ENCODE measurements around the gene RPS8. TPM values are rescaled to one million over a fixed set of nuclear protein-coding genes. Genes with fewer than 3 reads are reported as not detected.

Gene RPS8
- total RNA-seq, 2 experiments from 2014 or later, result 3,394 to 3,436 TPM

DNA sequence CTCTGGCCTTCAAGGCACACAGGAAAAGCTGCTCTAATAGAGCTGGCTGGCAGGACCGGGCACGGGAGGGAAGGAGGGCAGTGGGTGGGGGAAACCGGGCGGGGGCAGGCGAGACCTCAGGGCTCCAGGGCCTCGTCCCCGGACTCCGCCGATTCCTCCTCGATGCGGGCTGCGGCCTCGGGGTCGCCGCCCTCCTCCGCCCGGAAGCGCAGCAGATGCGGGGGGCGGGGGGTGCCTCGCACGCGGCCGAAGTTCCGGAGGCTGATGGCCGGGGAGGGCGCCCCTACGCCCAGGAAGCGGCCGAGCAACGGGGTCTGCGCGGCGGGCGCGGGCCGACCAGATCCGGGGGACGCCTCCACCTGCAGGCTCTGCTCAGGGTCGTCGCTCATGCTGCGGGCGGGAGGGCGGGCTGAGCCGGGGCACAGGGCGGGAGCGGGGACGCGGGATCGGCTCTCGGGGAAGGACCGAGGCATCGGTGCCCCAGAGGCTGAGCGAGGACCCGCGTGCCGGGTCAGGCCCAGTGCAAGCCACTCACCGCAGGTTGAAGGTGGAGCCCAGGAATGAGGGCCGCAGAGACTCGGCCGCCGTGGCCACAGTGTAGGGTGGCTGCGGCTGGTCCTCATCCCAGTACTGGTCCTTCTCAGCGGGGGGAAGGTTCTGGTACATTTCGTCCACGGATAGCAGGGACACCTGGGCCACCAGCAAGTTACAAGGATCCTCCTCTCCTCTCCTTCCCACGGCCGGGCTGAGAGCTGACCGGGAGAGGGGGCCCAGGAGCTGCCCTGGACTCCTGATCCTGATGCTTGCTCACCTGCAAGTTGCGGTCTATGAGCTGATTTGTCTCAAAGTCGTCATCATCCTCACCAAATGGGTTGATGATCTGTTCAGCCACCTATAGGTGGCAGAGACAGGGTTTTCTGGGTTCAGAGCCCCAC, 9.0 kb downstream of the RPS8 start:
- peaks cover 31% of the 10 kb centered on the region for H3K4me1 Mint-ChIP-seq (ENCODE audit: low read depth)
- DNase-seq (peak in 5 of 14 experiments; percentile 12 to 66 (median 53)), ATAC-seq (ENCODE audit: poor library complexity) (peak; percentile 43)
- peak overlapping the region; percentile 53 for H3K27ac Mint-ChIP-seq
- CTCF ChIA-PET, result interaction anchor here (0.6 to 3.6 kb wide), 9 partner anchors 9 to 227 kb away, joined by 3 to 20 read pairs (median 5); partner anchors contain the start of genes EIF2B3, HECTD3, PLK3 and RNU5D-1
- H3K9me3 Mint-ChIP-seq, result no peaks in the 10 kb centered on the region
- H3K27ac ChIP-seq (ENCODE audit: low read depth in 1 of 2, low read length in 2 of 2), result no peak overlapping the region
- peak overlapping the region; percentile 53 for H3K4me3 ChIP-seq (ENCODE audit: low read length)
- no peaks in the 10 kb centered on the region for H3K9me3 ChIP-seq (ENCODE audit: control insufficient read depth in 1 of 2, insufficient read depth in 1 of 2, low read length in 2 of 2)
- no peaks in the 10 kb centered on the region for H3K27me3 ChIP-seq (ENCODE audit: control insufficient read depth in 1 of 2, insufficient read depth in 2 of 2, low read length in 2 of 2)
- POLR2A ChIA-PET, result interaction anchor here (1.1 to 5.6 kb wide), 12 partner anchors 8 to 555 kb away, joined by 3 to 61 read pairs (median 8); partner anchors contain the start of genes BTBD19, HECTD3, MUTYH and PLK3
- H3K27me3 Mint-ChIP-seq, result no peaks in the 10 kb centered on the region
- intact Hi-C loops (cut with DNase I, micrococcal nuclease), result loop anchor here (5.0 kb wide), 3 partner anchors 38 to 518 kb away; no protein-coding TSS in a partner anchor
- peak overlapping the region; percentile 86 for H3K4me3 Mint-ChIP-seq
- TF ChIP-seq, protein P1, sequence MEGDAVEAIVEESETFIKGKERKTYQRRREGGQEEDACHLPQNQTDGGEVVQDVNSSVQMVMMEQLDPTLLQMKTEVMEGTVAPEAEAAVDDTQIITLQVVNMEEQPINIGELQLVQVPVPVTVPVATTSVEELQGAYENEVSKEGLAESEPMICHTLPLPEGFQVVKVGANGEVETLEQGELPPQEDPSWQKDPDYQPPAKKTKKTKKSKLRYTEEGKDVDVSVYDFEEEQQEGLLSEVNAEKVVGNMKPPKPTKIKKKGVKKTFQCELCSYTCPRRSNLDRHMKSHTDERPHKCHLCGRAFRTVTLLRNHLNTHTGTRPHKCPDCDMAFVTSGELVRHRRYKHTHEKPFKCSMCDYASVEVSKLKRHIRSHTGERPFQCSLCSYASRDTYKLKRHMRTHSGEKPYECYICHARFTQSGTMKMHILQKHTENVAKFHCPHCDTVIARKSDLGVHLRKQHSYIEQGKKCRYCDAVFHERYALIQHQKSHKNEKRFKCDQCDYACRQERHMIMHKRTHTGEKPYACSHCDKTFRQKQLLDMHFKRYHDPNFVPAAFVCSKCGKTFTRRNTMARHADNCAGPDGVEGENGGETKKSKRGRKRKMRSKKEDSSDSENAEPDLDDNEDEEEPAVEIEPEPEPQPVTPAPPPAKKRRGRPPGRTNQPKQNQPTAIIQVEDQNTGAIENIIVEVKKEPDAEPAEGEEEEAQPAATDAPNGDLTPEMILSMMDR (IDR thresholded peaks at IDR 0.05), result peak; percentile 37
- peaks cover 22% of the 10 kb centered on the region for H3K36me3 Mint-ChIP-seq (ENCODE audit: low read depth)
- H3K4me1 ChIP-seq (ENCODE audit: insufficient read depth, low read length), result peaks cover 35% of the 10 kb centered on the region
- peaks cover 24% of the 10 kb centered on the region for H3K36me3 ChIP-seq (ENCODE audit: insufficient read depth, low read length)

DNA sequence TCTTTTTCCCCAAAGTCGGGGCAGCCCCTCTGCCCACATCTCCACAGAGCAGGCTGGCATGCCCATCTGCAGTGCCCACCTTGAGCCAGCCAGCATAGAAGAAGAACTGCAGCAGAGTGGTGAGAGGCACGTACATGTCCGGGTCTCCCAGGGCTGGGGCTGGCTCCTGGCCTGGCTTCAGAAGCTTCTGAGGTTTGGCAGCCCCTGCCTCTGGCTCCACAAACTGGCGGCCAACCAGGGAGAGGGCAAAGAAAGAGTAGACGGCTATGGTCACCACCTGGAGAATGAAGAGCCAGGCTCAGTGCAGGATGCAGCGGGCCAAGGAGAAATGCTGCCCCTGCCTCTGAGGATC, 9.7 kb downstream of the RPS8 start:
- Histone ChIP-seq H3K9me3 (ENCODE audit: control insufficient read depth in 1 of 2, insufficient read depth in 1 of 2, low read length in 2 of 2) (no peaks in the 10 kb centered on the region), H3K27ac (ENCODE audit: low read depth in 1 of 2, low read length in 2 of 2) (no peak overlapping the region), H3K27me3 (ENCODE audit: control insufficient read depth in 1 of 2, insufficient read depth in 2 of 2, low read length in 2 of 2) (no peaks in the 10 kb centered on the region), H3K4me1 (ENCODE audit: insufficient read depth, low read length) (peaks cover 35% of the 10 kb centered on the region), H3K4me3 (ENCODE audit: low read length) (no peak overlapping the region), H3K36me3 (ENCODE audit: insufficient read depth, low read length) (peaks cover 18% of the 10 kb centered on the region)
- Mint-ChIP-seq H3K9me3 (no peaks in the 10 kb centered on the region), H3K27me3 (no peaks in the 10 kb centered on the region), H3K4me3 (peak overlapping the region; percentile 86), H3K36me3 (ENCODE audit: low read depth) (peaks cover 17% of the 10 kb centered on the region), H3K27ac (peak overlapping the region; percentile 53), H3K4me1 (ENCODE audit: low read depth) (peaks cover 31% of the 10 kb centered on the region)
- TF ChIP-seq, protein P1 (IDR thresholded peaks at IDR 0.05), result no peak
- DNase-seq, result no peak
- ChIA-PET CTCF (interaction anchor here (0.6 to 3.6 kb wide), 9 partner anchors 8 to 226 kb away, joined by 3 to 20 read pairs (median 5); partner anchors contain the start of genes EIF2B3, HECTD3, PLK3 and RNU5D-1), POLR2A (interaction anchor here (1.3 to 5.6 kb wide), 11 partner anchors 9 to 555 kb away, joined by 3 to 61 read pairs (median 9); partner anchors contain the start of genes BTBD19, DYNLT4, HECTD3 and MUTYH)
- ATAC-seq (ENCODE audit: poor library complexity), result no peak
- intact Hi-C loops (cut with DNase I, micrococcal nuclease), result loop anchor here in 1 of 2 experiments (5.0 kb wide), 3 partner anchors 37 to 517 kb away; no protein-coding TSS in a partner anchor

DNA sequence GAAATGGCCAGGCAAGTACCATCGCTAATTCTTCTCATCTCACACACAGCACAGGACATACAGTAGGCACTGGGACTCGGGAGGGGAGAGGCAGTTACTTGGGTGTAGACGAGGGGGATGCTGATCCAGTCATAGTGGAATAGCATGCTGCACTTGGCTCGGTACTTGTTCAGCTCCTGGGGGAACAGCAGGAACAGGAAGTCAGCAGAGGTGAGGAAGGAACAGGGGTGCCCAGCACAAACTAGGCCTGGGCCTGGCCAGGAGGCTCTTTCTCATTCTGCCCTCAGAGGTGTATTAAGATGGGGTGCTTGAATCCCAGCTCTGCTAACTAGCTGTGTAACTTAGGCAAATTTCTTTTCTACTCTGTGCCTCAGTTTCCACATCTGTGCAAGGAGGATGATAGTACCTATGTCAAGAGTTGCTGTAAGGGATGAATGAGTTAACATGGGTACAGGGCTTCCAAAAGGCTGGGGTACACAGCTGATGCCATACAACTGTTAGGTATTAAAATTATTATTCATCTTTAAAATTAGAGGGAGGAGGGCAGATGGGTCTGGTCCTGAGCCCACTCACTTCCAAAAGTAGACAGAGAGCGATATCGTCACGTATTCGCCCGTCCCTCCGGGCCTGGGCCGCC, 10.3 kb downstream of the RPS8 start:
- peaks cover 13% of the 10 kb centered on the region for H3K36me3 ChIP-seq (ENCODE audit: insufficient read depth, low read length)
- peaks cover 11% of the 10 kb centered on the region for H3K36me3 Mint-ChIP-seq (ENCODE audit: low read depth)
- no peaks in the 10 kb centered on the region for H3K27me3 Mint-ChIP-seq
- ChIA-PET POLR2A (interaction anchor here (0.9 to 5.6 kb wide), 12 partner anchors 10 to 226 kb away, joined by 3 to 61 read pairs (median 8); partner anchors contain the start of genes BTBD19, DYNLT4, HECTD3 and PLK3), CTCF (interaction anchor here (0.6 to 3.6 kb wide), 9 partner anchors 10 to 225 kb away, joined by 3 to 20 read pairs (median 5); partner anchors contain the start of genes EIF2B3, HECTD3, PLK3 and RNU5D-1)
- DNase-seq (peak in 2 of 14 experiments; percentile 20 to 29), ATAC-seq (ENCODE audit: poor library complexity) (no peak)
- intact Hi-C loops (cut with DNase I, micrococcal nuclease), result loop anchor here (2.0 to 5.0 kb wide), 5 partner anchors 15 to 517 kb away; partner anchors contain the start of gene PLK3 (in 1 of the 2)
- H3K9me3 Mint-ChIP-seq, result no peaks in the 10 kb centered on the region
- peak overlapping the region; percentile 86 for H3K4me3 Mint-ChIP-seq
- H3K4me3 ChIP-seq (ENCODE audit: low read length), result peak overlapping the region; percentile 58
- H3K27me3 ChIP-seq (ENCODE audit: control insufficient read depth in 1 of 2, insufficient read depth in 2 of 2, low read length in 2 of 2), result no peaks in the 10 kb centered on the region
- no peaks in the 10 kb centered on the region for H3K9me3 ChIP-seq (ENCODE audit: control insufficient read depth in 1 of 2, insufficient read depth in 1 of 2, low read length in 2 of 2)
- TF ChIP-seq, protein P1 (IDR thresholded peaks at IDR 0.05), result no peak
- H3K4me1 Mint-ChIP-seq (ENCODE audit: low read depth), result peaks cover 31% of the 10 kb centered on the region
- peaks cover 35% of the 10 kb centered on the region for H3K4me1 ChIP-seq (ENCODE audit: insufficient read depth, low read length)
- H3K27ac ChIP-seq (ENCODE audit: low read depth in 1 of 2, low read length in 2 of 2), result peak overlapping the region in 1 of 2 donors; percentile 4
- H3K27ac Mint-ChIP-seq, result peak overlapping the region; percentile 53

Measured in CD4-positive, alpha-beta T cell (primary cell).